ENCODE results near the gene CD81. TPM values are rescaled to one million over a fixed set of nuclear protein-coding genes. Genes with fewer than 3 reads are reported as not detected.

The CD81 gene
- polyA plus RNA-seq, 1 experiment = 260 TPM

- POLR2A ChIA-PET = no interaction called here
Measured at GRCh38 chr11:2342981-2343380, 34.1 kb upstream of the CD81 start.

GRCh38 chr11:2343502-2343901 lies 33.6 kb upstream of the CD81 start:
- TF ChIP-seq CTCF (IDR thresholded peaks at IDR 0.05; ENCODE audit: low read depth, low read length) = no peak
- Histone ChIP-seq H3K4me3 (ENCODE audit: low read depth, low read length) (no peak overlapping the region), H3K27ac (ENCODE audit: low read depth, low read length) (no peak overlapping the region), H3K27me3 (ENCODE audit: control insufficient read depth, insufficient read depth, low read length) (peaks cover 16% of the 10 kb centered on the region), H3K9me3 (ENCODE audit: control insufficient read depth, insufficient read depth, low read length) (no peaks in the 10 kb centered on the region; the same call in 1 of the 2 replicates)
- DNase-seq (ENCODE audit: low read depth, low spot score) = no peak
- POLR2A ChIA-PET = no interaction called here
- CTCF ChIA-PET = no interaction called here

More at GRCh38 chr11:2342981-2343380, 34.1 kb upstream of the CD81 start:
- CTCF ChIA-PET = no interaction called here
- Histone ChIP-seq H3K27me3 (ENCODE audit: control insufficient read depth, insufficient read depth, low read length) (peaks cover 17% of the 10 kb centered on the region), H3K9me3 (ENCODE audit: control insufficient read depth, insufficient read depth, low read length) (no peaks in the 10 kb centered on the region; the same call in 1 of the 2 replicates), H3K4me3 (ENCODE audit: low read depth, low read length) (no peak overlapping the region), H3K27ac (ENCODE audit: low read depth, low read length) (no peak overlapping the region)
- no peak for DNase-seq (ENCODE audit: low read depth, low spot score)
- TF ChIP-seq CTCF (IDR thresholded peaks at IDR 0.05; ENCODE audit: low read depth, low read length) = no peak

- H3K9me3 ChIP-seq (ENCODE audit: control insufficient read depth, insufficient read depth, low read length) = peaks cover 8% of the 10 kb centered on the region
- H3K4me3 ChIP-seq (ENCODE audit: low read depth, low read length) = no peak overlapping the region
- DNase-seq (ENCODE audit: low read depth, low spot score) = no peak
- POLR2A ChIA-PET = no interaction called here
- peaks cover 16% of the 10 kb centered on the region for H3K27me3 ChIP-seq (ENCODE audit: control insufficient read depth, insufficient read depth, low read length)
- no peak for TF ChIP-seq CTCF (IDR thresholded peaks at IDR 0.05; ENCODE audit: low read depth, low read length)
- CTCF ChIA-PET = interaction anchor here (1.5 kb wide), 1 partner anchor 74 kb away, joined by 4 read pairs; no protein-coding TSS in a partner anchor
- no peak overlapping the region for H3K27ac ChIP-seq (ENCODE audit: low read depth, low read length)
Measured at GRCh38 chr11:2345050-2345449, 32.1 kb upstream of the CD81 start.

GRCh38 chr11:2346014-2346413 lies 31.1 kb upstream of the CD81 start:
- Histone ChIP-seq H3K27me3 (ENCODE audit: control insufficient read depth, insufficient read depth, low read length) (peaks cover 19% of the 10 kb centered on the region), H3K27ac (ENCODE audit: low read depth, low read length) (no peak overlapping the region), H3K4me3 (ENCODE audit: low read depth, low read length) (no peak overlapping the region), H3K9me3 (ENCODE audit: control insufficient read depth, insufficient read depth, low read length) (peaks cover 8% of the 10 kb centered on the region)
- TF ChIP-seq CTCF (IDR thresholded peaks at IDR 0.05; ENCODE audit: low read depth, low read length) = no peak
- CTCF ChIA-PET = interaction anchor here (1.5 kb wide), 1 partner anchor 73 kb away, joined by 4 read pairs; no protein-coding TSS in a partner anchor
- POLR2A ChIA-PET = interaction anchor here (0.7 kb wide), 1 partner anchor 32 kb away, joined by 3 read pairs; no protein-coding TSS in a partner anchor
- no peak for DNase-seq (ENCODE audit: low read depth, low spot score)

GRCh38 chr11:2346586-2347307 lies 30.4 kb upstream of the CD81 start:
- Histone ChIP-seq H3K27me3 (ENCODE audit: control insufficient read depth, insufficient read depth, low read length) (peaks cover 18% of the 10 kb centered on the region), H3K27ac (ENCODE audit: low read depth, low read length) (no peak overlapping the region), H3K4me3 (ENCODE audit: low read depth, low read length) (no peak overlapping the region), H3K9me3 (ENCODE audit: control insufficient read depth, insufficient read depth, low read length) (peaks cover 8% of the 10 kb centered on the region)
- DNase-seq (ENCODE audit: low read depth, low spot score) = no peak
- no peak for TF ChIP-seq CTCF (IDR thresholded peaks at IDR 0.05; ENCODE audit: low read depth, low read length)
- CTCF ChIA-PET = interaction anchor here (1.5 kb wide), 1 partner anchor 73 kb away, joined by 4 read pairs; no protein-coding TSS in a partner anchor
- POLR2A ChIA-PET = interaction anchor here (0.7 kb wide), 1 partner anchor 31 kb away, joined by 3 read pairs; no protein-coding TSS in a partner anchor
